DMS53 (cell line): ENCODE results near the gene PTPRN2.

ENCODE experiments used
- DNase-seq: peaks from one replicate; lab custom pipeline; 2025; lab: John Stamatoyannopoulos, UW

PTPRN2 gene

GRCh38 chr7:157581740-157582139, 1005.9 kb downstream of the PTPRN2 start:
- no peak for DNase-seq

- DNase-seq: peak; percentile 29
These were observed 1007.3 kb downstream of the PTPRN2 start for GRCh38 chr7:157580324-157580723.

- DNase-seq: no peak
These were observed 1008.2 kb downstream of the PTPRN2 start for GRCh38 chr7:157579425-157579824.

GRCh38 chr7:157577796-157578339, 1009.8 kb downstream of the PTPRN2 start:
- DNase-seq: no peak

- DNase-seq: no peak
These were observed 1010.6 kb downstream of the PTPRN2 start for GRCh38 chr7:157577061-157577460.

- DNase-seq: no peak
These were observed 1011.2 kb downstream of the PTPRN2 start for GRCh38 chr7:157576415-157576814.

- no peak for DNase-seq
These were observed 1011.8 kb downstream of the PTPRN2 start for GRCh38 chr7:157575777-157576176.

- no peak for DNase-seq
These were observed 1012.6 kb downstream of the PTPRN2 start for GRCh38 chr7:157574914-157575586.

GRCh38 chr7:157574120-157574825, 1013.4 kb downstream of the PTPRN2 start:
- DNase-seq: no peak

- DNase-seq: no peak
These were observed 1014.4 kb downstream of the PTPRN2 start for GRCh38 chr7:157573244-157573643.

GRCh38 chr7:157572622-157573021, 1015.0 kb downstream of the PTPRN2 start:
- no peak for DNase-seq

- no peak for DNase-seq
These were observed 1017.0 kb downstream of the PTPRN2 start for GRCh38 chr7:157570531-157571200.

GRCh38 chr7:157569967-157570366, 1017.7 kb downstream of the PTPRN2 start:
- DNase-seq: no peak

- DNase-seq: no peak
These were observed 1018.6 kb downstream of the PTPRN2 start for GRCh38 chr7:157568770-157569584.

GRCh38 chr7:157568106-157568769, 1019.4 kb downstream of the PTPRN2 start:
- DNase-seq: no peak

GRCh38 chr7:157567666-157568065, 1020.0 kb downstream of the PTPRN2 start:
- DNase-seq: no peak

GRCh38 chr7:157566631-157567006, 1021.0 kb downstream of the PTPRN2 start:
- DNase-seq: no peak

- no peak for DNase-seq
These were observed 1021.5 kb downstream of the PTPRN2 start for GRCh38 chr7:157565981-157566630.

GRCh38 chr7:157565201-157565626, 1022.4 kb downstream of the PTPRN2 start:
- peak; percentile 19 for DNase-seq

GRCh38 chr7:157564517-157565177, 1023.0 kb downstream of the PTPRN2 start:
- no peak for DNase-seq
